Naive thymus-derived CD8-positive, alpha-beta T cell (primary cell): ENCODE data around the gene CNIH3. TPM values are rescaled to one million over a fixed set of nuclear protein-coding genes. Genes with fewer than 3 reads are reported as not detected.
A peak's percentile ranks its signal among the peaks of the same experiment; 100 is the strongest.

Experiments
- ATAC-seq, 2 donors: fragments of 150-1000 bp; cut with Tn5 transposase in 1 of 2; sonication (Bioruptor Pico), chemical (Tn5 transposase) in 1 of 2; 1 replicate in 1 of 2; 2 replicates in 1 of 2; pipeline ENCODE4 v1.10.0; 2021; ENCODE audit warnings: mild to moderate bottlenecking in 2 of 2, moderate library complexity in 2 of 2
- POLR2A ChIA-PET: fragments of 350-600 bp; sonication (Branson Sonifier 250); formaldehyde crosslinking; loops from one replicate; lab custom pipeline; 2021; ENCODE audit warnings: antibody characterized with exemption; lab: Charles Lee
- DNase-seq, 10 donors: peaks; one replicate each; pipeline versions ENCODE4 v3.0.0 to v3.0.0-alpha.2; 2020 to 2022
- H3K27ac Mint-ChIP-seq, 10 donors: one replicate each; pipeline ENCODE4 v1.8.0; 2020 to 2022; ENCODE audit warnings: mild to moderate bottlenecking in 10 of 10, mixed read lengths in 10 of 10, moderate library complexity in 4 of 10, inconsistent platforms in 1 of 10
- H3K27me3 Mint-ChIP-seq, 5 donors: one replicate each; pipeline ENCODE4 v1.8.0; 2021 to 2022; ENCODE audit warnings: mixed read lengths in 5 of 5
- H3K36me3 Mint-ChIP-seq, 3 donors: one replicate each; pipeline ENCODE4 v1.8.0; 2020 to 2022; ENCODE audit warnings: mixed read lengths in 3 of 3, mild to moderate bottlenecking in 2 of 3, inconsistent platforms in 1 of 3
- H3K4me1 Mint-ChIP-seq, 4 donors: one replicate each; pipeline ENCODE4 v1.8.0; 2021 to 2022; ENCODE audit warnings: mixed read lengths in 4 of 4
- H3K4me3 Mint-ChIP-seq, 10 donors: one replicate each; pipeline ENCODE4 v1.8.0; 2020 to 2022; ENCODE audit warnings: mild to moderate bottlenecking in 10 of 10, mixed read lengths in 10 of 10, moderate library complexity in 6 of 10, inconsistent platforms in 1 of 10
- H3K9me3 Mint-ChIP-seq, 9 donors: one replicate each; pipeline ENCODE4 v1.8.0; 2020 to 2022; ENCODE audit warnings: mixed read lengths in 9 of 9, mild to moderate bottlenecking in 3 of 9, inconsistent platforms in 1 of 9, moderate library complexity in 1 of 9
- polyA plus RNA-seq, 3 donors: library from polyadenylated mRNA; unstranded; fragments of 300-500 nt; fragmentation: Illumina TruSeq; gene quantifications; one replicate each; pipeline ENCODE4 v1.2.3, GENCODE V29; 2021
- total RNA-seq, 8 experiments: library from RNA in 2 of 8; stranded (reverse) in 2 of 8; gene quantifications; one replicate each; pipeline ENCODE4 v1.2.3 and lab custom pipeline; 2021 to 2026

The CNIH3 gene
- total and polyA plus RNA-seq, 5 experiments from 2014 or later = 0.98 to 3.6 (median 1.5) TPM

GRCh38 chr1:224632381-224632871 lies 16.3 kb downstream of the CNIH3 start:
- no peak for DNase-seq
- Mint-ChIP-seq H3K27ac (peak overlapping the region in 2 of 10 donors; percentile 8 to 76), H3K4me3 (no peak overlapping the region), H3K9me3 (no peaks in the 10 kb centered on the region), H3K27me3 (peaks cover 4 to 45% (median 5%) of the 10 kb centered on the region in 5 donors), H3K4me1 (peaks cover 2 to 4% (median 2%) of the 10 kb centered on the region in 4 donors), H3K36me3 (no peaks in the 10 kb centered on the region)
- no peak for ATAC-seq
- POLR2A ChIA-PET = no interaction called here

GRCh38 chr1:224632921-224633321 lies 16.8 kb downstream of the CNIH3 start:
- DNase-seq (no peak), ATAC-seq (no peak)
- Mint-ChIP-seq H3K27me3 (peaks cover 4 to 44% (median 5%) of the 10 kb centered on the region in 5 donors), H3K4me1 (peaks cover 7 to 8% (median 7%) of the 10 kb centered on the region in 4 donors), H3K36me3 (no peaks in the 10 kb centered on the region), H3K9me3 (no peaks in the 10 kb centered on the region), H3K4me3 (no peak overlapping the region), H3K27ac (no peak overlapping the region)
- POLR2A ChIA-PET = no interaction called here

GRCh38 chr1:224635356-224635755 lies 19.2 kb downstream of the CNIH3 start:
- POLR2A ChIA-PET = no interaction called here
- Mint-ChIP-seq H3K9me3 (no peaks in the 10 kb centered on the region), H3K4me3 (no peak overlapping the region), H3K4me1 (peaks cover 6 to 8% (median 8%) of the 10 kb centered on the region in 4 donors), H3K36me3 (no peaks in the 10 kb centered on the region), H3K27me3 (peaks cover 2 to 27% (median 5%) of the 10 kb centered on the region in 5 donors), H3K27ac (no peak overlapping the region)
- ATAC-seq (no peak), DNase-seq (no peak)

GRCh38 chr1:224637515-224637914 lies 21.4 kb downstream of the CNIH3 start:
- H3K9me3 Mint-ChIP-seq = no peaks in the 10 kb centered on the region
- peaks cover 0 to 12% (median 5%) of the 10 kb centered on the region in 5 donors for H3K27me3 Mint-ChIP-seq
- no peak for DNase-seq
- H3K4me3 Mint-ChIP-seq = no peak overlapping the region
- peaks cover 5 to 8% (median 8%) of the 10 kb centered on the region in 4 donors for H3K4me1 Mint-ChIP-seq
- ATAC-seq = no peak
- no peaks in the 10 kb centered on the region for H3K36me3 Mint-ChIP-seq
- peak overlapping the region in 1 of 10 donors; percentile 0 for H3K27ac Mint-ChIP-seq
- POLR2A ChIA-PET = no interaction called here

- Mint-ChIP-seq H3K36me3 (no peaks in the 10 kb centered on the region), H3K4me3 (no peak overlapping the region), H3K4me1 (peaks cover 5 to 8% (median 8%) of the 10 kb centered on the region in 4 donors), H3K27me3 (peaks cover 0 to 9% (median 5%) of the 10 kb centered on the region in 5 donors), H3K9me3 (no peaks in the 10 kb centered on the region), H3K27ac (peak overlapping the region in 1 of 10 donors; percentile 45)
- ATAC-seq (no peak), DNase-seq (no peak)
- POLR2A ChIA-PET = no interaction called here
Observed at GRCh38 chr1:224637936-224638335, 21.8 kb downstream of the CNIH3 start.

GRCh38 chr1:224639426-224639975 lies 23.4 kb downstream of the CNIH3 start:
- ATAC-seq (no peak), DNase-seq (no peak)
- Mint-ChIP-seq H3K4me3 (no peak overlapping the region), H3K4me1 (peaks cover 5 to 8% (median 8%) of the 10 kb centered on the region in 4 donors), H3K27ac (no peak overlapping the region), H3K9me3 (no peaks in the 10 kb centered on the region), H3K27me3 (peaks cover 0 to 6% (median 0%) of the 10 kb centered on the region in 5 donors), H3K36me3 (no peaks in the 10 kb centered on the region)
- POLR2A ChIA-PET = no interaction called here

- ATAC-seq = no peak
- Mint-ChIP-seq H3K27me3 (peaks cover 0 to 2% (median 0%) of the 10 kb centered on the region in 5 donors), H3K9me3 (no peaks in the 10 kb centered on the region), H3K27ac (no peak overlapping the region), H3K36me3 (no peaks in the 10 kb centered on the region), H3K4me1 (peaks cover 6 to 8% (median 8%) of the 10 kb centered on the region in 4 donors), H3K4me3 (no peak overlapping the region)
- no peak for DNase-seq
- POLR2A ChIA-PET = no interaction called here
Observed at GRCh38 chr1:224640018-224640417, 23.9 kb downstream of the CNIH3 start.

- DNase-seq (no peak), ATAC-seq (no peak)
- H3K4me3 Mint-ChIP-seq = no peak overlapping the region
- POLR2A ChIA-PET = no interaction called here
- H3K27ac Mint-ChIP-seq = peak overlapping the region in 1 of 10 donors; percentile 62
- no peaks in the 10 kb centered on the region for H3K36me3 Mint-ChIP-seq
- peaks cover 0 to 2% (median 0%) of the 10 kb centered on the region in 5 donors for H3K27me3 Mint-ChIP-seq
- H3K9me3 Mint-ChIP-seq = no peaks in the 10 kb centered on the region
- H3K4me1 Mint-ChIP-seq = peaks cover 6 to 8% (median 8%) of the 10 kb centered on the region in 4 donors
Observed at GRCh38 chr1:224640587-224640986, 24.5 kb downstream of the CNIH3 start.

GRCh38 chr1:224641030-224641429 lies 24.9 kb downstream of the CNIH3 start:
- H3K36me3 Mint-ChIP-seq = no peaks in the 10 kb centered on the region
- H3K4me3 Mint-ChIP-seq = no peak overlapping the region
- H3K27ac Mint-ChIP-seq = no peak overlapping the region
- ATAC-seq (no peak), DNase-seq (no peak)
- no peaks in the 10 kb centered on the region for H3K9me3 Mint-ChIP-seq
- H3K27me3 Mint-ChIP-seq = peaks cover 0 to 2% (median 0%) of the 10 kb centered on the region in 5 donors
- POLR2A ChIA-PET = no interaction called here
- H3K4me1 Mint-ChIP-seq = peaks cover 6 to 8% (median 8%) of the 10 kb centered on the region in 4 donors

GRCh38 chr1:224643653-224644052 lies 27.5 kb downstream of the CNIH3 start:
- DNase-seq = no peak
- no peaks in the 10 kb centered on the region for H3K9me3 Mint-ChIP-seq
- peaks cover 0 to 6% (median 0%) of the 10 kb centered on the region in 5 donors for H3K27me3 Mint-ChIP-seq
- POLR2A ChIA-PET = no interaction called here
- peak overlapping the region in 2 of 10 donors; percentile 22 to 43 for H3K27ac Mint-ChIP-seq
- H3K36me3 Mint-ChIP-seq = no peaks in the 10 kb centered on the region
- H3K4me1 Mint-ChIP-seq = peaks cover 0 to 2% (median 0%) of the 10 kb centered on the region in 4 donors
- no peak overlapping the region for H3K4me3 Mint-ChIP-seq
- no peak for ATAC-seq

- Mint-ChIP-seq H3K27me3 (peaks cover 0 to 6% (median 0%) of the 10 kb centered on the region in 5 donors), H3K9me3 (no peaks in the 10 kb centered on the region), H3K4me3 (no peak overlapping the region), H3K36me3 (no peaks in the 10 kb centered on the region), H3K4me1 (peaks cover 0 to 2% (median 0%) of the 10 kb centered on the region in 4 donors), H3K27ac (peak overlapping the region in 1 of 10 donors; percentile 16)
- ATAC-seq (peak; percentile 61 to 79), DNase-seq (peak in 9 of 10 donors; percentile 18 to 65 (median 46))
- POLR2A ChIA-PET = no interaction called here
Observed at GRCh38 chr1:224644553-224645154, 28.5 kb downstream of the CNIH3 start.

- DNase-seq = no peak
- peaks cover 0 to 9% (median 0%) of the 10 kb centered on the region in 5 donors for H3K27me3 Mint-ChIP-seq
- ATAC-seq = no peak
- no peaks in the 10 kb centered on the region for H3K36me3 Mint-ChIP-seq
- no peak overlapping the region for H3K27ac Mint-ChIP-seq
- H3K9me3 Mint-ChIP-seq = no peaks in the 10 kb centered on the region
- peaks cover 0 to 2% (median 0%) of the 10 kb centered on the region in 4 donors for H3K4me1 Mint-ChIP-seq
- no peak overlapping the region for H3K4me3 Mint-ChIP-seq
- POLR2A ChIA-PET = no interaction called here
Observed at GRCh38 chr1:224647449-224647848, 31.3 kb downstream of the CNIH3 start.

GRCh38 chr1:224650290-224650689 lies 34.2 kb downstream of the CNIH3 start:
- Mint-ChIP-seq H3K36me3 (no peaks in the 10 kb centered on the region), H3K4me1 (no peaks in the 10 kb centered on the region), H3K27ac (no peak overlapping the region), H3K27me3 (peaks cover 0 to 11% (median 2%) of the 10 kb centered on the region in 5 donors), H3K4me3 (no peak overlapping the region), H3K9me3 (no peaks in the 10 kb centered on the region)
- POLR2A ChIA-PET = no interaction called here
- ATAC-seq = no peak
- no peak for DNase-seq
